Measurements from ENCODE around the gene TIMM13.
"Not testable (repeated sequence)": the region's sequence is repeated elsewhere in the genome, so short reads cannot be mapped to it uniquely, and the experiment has no call there.

Gene TIMM13

GRCh38 chr19:2427429-2428320 lies at the start of gene TIMM13:
TIMM13 (minus strand) TSS chr19:2427586; CDS start chr19:2427533, 53 bp downstream.
- in situ Hi-C loops (cut with HindIII; ENCODE audit: low sequenced_read_pairs): no loop called here

- in situ Hi-C loops (cut with HindIII; ENCODE audit: low sequenced_read_pairs): no loop called here
These were observed 49.2 kb upstream of the TIMM13 start for GRCh38 chr19:2476451-2477140.

GRCh38 chr19:2475702-2476450 lies 48.5 kb upstream of the TIMM13 start, which contains the start of gene GADD45B:
GADD45B (plus strand) TSS chr19:2476127; CDS start chr19:2476359, 232 bp downstream.
- in situ Hi-C loops (cut with HindIII; ENCODE audit: low sequenced_read_pairs): no loop called here

- in situ Hi-C loops (cut with HindIII; ENCODE audit: low sequenced_read_pairs): no loop called here
These were observed 47.8 kb upstream of the TIMM13 start for GRCh38 chr19:2475018-2475701.

GRCh38 chr19:2474232-2475017 lies 47.0 kb upstream of the TIMM13 start:
- in situ Hi-C loops (cut with HindIII; ENCODE audit: low sequenced_read_pairs): no loop called here

- in situ Hi-C loops (cut with HindIII; ENCODE audit: low sequenced_read_pairs): not testable (repeated sequence)
These were observed 42.5 kb upstream of the TIMM13 start for GRCh38 chr19:2469915-2470200.

- in situ Hi-C loops (cut with HindIII; ENCODE audit: low sequenced_read_pairs): no loop called here
These were observed 41.9 kb upstream of the TIMM13 start for GRCh38 chr19:2469102-2469914.

GRCh38 chr19:2468596-2468995 lies 41.2 kb upstream of the TIMM13 start:
- in situ Hi-C loops (cut with HindIII; ENCODE audit: low sequenced_read_pairs): no loop called here

GRCh38 chr19:2464389-2464788 lies 37.0 kb upstream of the TIMM13 start:
- in situ Hi-C loops (cut with HindIII; ENCODE audit: low sequenced_read_pairs): no loop called here

- in situ Hi-C loops (cut with HindIII; ENCODE audit: low sequenced_read_pairs): not testable (repeated sequence)
These were observed 36.3 kb upstream of the TIMM13 start for GRCh38 chr19:2463694-2464093.

- in situ Hi-C loops (cut with HindIII; ENCODE audit: low sequenced_read_pairs): no loop called here
These were observed 35.4 kb upstream of the TIMM13 start for GRCh38 chr19:2462635-2463421.

GRCh38 chr19:2461751-2462634 lies 34.6 kb upstream of the TIMM13 start:
- in situ Hi-C loops (cut with HindIII; ENCODE audit: low sequenced_read_pairs): no loop called here

GRCh38 chr19:2460245-2460644 lies 32.9 kb upstream of the TIMM13 start:
- in situ Hi-C loops (cut with HindIII; ENCODE audit: low sequenced_read_pairs): no loop called here

GRCh38 chr19:2458776-2459175 lies 31.4 kb upstream of the TIMM13 start:
- in situ Hi-C loops (cut with HindIII; ENCODE audit: low sequenced_read_pairs): not testable (repeated sequence)

GRCh38 chr19:2458054-2458453 lies 30.7 kb upstream of the TIMM13 start:
- in situ Hi-C loops (cut with HindIII; ENCODE audit: low sequenced_read_pairs): no loop called here

- in situ Hi-C loops (cut with HindIII; ENCODE audit: low sequenced_read_pairs): no loop called here
These were observed 30.1 kb upstream of the TIMM13 start for GRCh38 chr19:2457394-2458037.
